HG03196 (cell line): ENCODE measurements around the gene ATF5.
"Not testable (repeated sequence)": the region's sequence is repeated elsewhere in the genome, so short reads cannot be mapped to it uniquely, and the experiment has no call there.

Experiments used
- ATAC-seq: cut with Tn5 transposase; IDR thresholded peaks from one replicate; pipeline ENCODE4 v1.9.1; 2021; ENCODE audit not compliant: unreplicated experiment

The ATF5 gene

DNA sequence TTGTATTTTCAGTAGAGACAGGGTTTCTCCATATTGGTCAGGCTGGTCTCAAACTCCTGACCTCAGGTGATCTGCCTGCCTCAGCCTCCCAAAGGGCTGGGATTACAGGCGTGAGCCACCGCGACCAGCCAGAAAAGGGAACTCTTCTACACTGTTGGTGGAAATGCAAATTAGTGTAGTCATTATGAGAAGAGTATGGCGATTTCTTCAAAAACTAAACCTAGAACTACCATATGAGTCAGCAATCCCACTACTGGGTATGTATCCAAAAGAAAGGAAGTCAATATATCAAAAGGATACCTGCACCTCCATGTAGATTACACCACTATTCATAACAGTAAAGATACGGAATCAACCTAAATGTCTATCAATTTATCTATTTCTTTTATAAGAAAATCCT lies 15.6 kb downstream of the ATF5 start:
- ATAC-seq, result not testable (repeated sequence)

DNA sequence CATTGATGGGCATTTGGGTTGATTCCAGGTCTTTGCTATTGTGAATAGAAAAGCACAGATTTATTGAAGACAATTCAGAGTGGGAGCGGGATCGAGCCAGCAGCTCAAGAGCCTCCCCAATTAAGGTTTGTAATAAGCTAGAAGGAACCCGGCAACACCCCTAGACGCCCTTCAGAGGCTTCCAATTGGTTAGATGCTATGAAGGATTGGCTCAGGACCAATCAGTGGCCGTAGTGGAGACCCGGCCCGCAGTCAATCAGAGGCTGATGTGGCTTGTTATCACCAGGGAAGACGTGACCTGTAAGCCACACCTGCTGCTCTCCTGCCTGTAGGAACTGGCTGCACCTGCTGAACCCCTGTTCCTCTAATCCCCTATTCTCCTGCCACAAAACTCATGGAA lies 17.4 kb downstream of the ATF5 start:
- no peak for ATAC-seq

GRCh38 chr19:49949742-49950589 lies 21.0 kb downstream of the ATF5 start:
- ATAC-seq, result no peak

- no peak for ATAC-seq
Measured at GRCh38 chr19:49950590-49950948, 21.6 kb downstream of the ATF5 start.

GRCh38 chr19:49950956-49951526 lies 22.0 kb downstream of the ATF5 start:
- ATAC-seq, result no peak

- no peak for ATAC-seq
Measured at GRCh38 chr19:49951806-49952478, 22.9 kb downstream of the ATF5 start.

- no peak for ATAC-seq
Measured at GRCh38 chr19:49952479-49952836, 23.5 kb downstream of the ATF5 start.

- no peak for ATAC-seq
Measured at GRCh38 chr19:49952906-49953305, 23.9 kb downstream of the ATF5 start.

DNA sequence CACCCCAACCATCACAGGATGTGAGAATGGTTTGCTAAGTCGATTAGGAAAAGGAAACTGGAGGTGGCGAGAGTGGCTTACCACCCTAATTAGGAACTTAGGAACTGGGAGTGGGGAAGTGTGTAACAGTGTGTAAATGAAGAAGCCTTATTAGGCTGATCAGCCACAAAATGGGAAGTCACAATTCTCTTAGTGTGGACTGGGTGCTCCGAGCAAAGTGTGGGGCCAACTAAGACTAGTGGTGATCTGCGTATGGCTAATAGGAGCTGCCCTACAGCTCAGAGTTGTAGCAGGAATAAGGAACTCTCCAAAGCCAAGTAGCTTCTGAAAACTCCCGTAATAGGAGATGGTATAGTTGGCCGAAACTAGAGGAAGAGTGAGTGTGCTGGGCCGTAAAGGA lies 24.4 kb downstream of the ATF5 start:
- no peak for ATAC-seq

DNA sequence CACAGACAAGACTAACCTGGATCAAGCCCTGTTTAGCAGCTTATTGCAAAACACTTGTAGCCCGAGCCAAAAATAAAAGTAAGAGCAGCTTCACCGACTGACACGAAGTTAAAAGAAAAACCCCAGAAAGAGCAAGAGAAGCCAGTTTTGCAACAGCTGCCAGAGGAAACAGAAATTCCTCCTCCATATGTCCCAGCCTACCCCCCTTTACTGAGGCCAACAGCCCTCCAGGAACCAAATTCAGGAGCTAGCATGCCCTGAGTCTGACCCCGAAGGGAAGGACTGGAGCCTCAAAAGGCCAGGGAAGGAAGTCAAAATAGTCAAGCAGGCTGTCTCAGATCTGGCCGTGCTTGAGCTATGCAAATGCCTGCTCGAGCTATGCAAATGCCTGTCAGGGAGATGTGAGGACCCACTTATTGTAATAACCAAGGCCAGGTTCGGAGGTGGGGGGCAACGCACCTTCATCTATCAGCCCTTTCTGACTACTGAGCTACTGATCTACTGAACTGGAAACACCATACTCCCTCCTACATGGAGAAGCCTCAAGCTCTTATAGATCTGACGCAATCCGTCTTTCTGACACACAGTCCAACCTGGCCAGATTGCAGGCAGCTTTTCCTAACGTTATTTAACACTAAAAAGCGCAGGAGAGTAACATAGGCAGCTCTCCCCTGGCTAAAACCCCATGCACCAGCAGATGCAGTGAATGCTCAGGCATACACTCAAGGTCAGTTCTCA lies 25.3 kb downstream of the ATF5 start:
- no peak for ATAC-seq

GRCh38 chr19:49954933-49955332 lies 25.9 kb downstream of the ATF5 start:
- ATAC-seq, result no peak

DNA sequence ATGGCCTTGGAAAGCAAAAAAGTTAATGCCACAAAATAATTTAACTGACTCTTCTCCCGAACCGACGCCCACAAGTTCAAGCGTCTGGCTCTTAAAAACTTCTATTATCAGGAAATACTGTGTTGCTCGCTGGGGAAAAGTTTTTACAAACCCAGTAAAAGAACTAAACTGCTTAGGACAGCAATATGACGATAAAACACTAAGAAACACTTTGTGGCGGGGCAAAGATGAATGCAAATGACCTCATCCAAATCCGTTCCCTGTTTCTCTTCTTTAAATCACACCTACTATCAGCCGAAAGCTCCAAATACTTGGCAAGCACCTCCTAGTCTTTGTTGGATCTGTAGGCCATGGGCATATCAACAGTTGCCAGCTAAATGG lies 27.1 kb downstream of the ATF5 start:
- no peak for ATAC-seq

GRCh38 chr19:49957262-49957915 lies 28.4 kb downstream of the ATF5 start:
- no peak for ATAC-seq

GRCh38 chr19:49958144-49958543 lies 29.1 kb downstream of the ATF5 start:
- ATAC-seq, result not testable (repeated sequence)

- ATAC-seq, result not testable (repeated sequence)
Measured at GRCh38 chr19:49958596-49958995, 29.6 kb downstream of the ATF5 start.

- ATAC-seq, result not testable (repeated sequence)
Measured at GRCh38 chr19:49959892-49960291, 30.9 kb downstream of the ATF5 start.

DNA sequence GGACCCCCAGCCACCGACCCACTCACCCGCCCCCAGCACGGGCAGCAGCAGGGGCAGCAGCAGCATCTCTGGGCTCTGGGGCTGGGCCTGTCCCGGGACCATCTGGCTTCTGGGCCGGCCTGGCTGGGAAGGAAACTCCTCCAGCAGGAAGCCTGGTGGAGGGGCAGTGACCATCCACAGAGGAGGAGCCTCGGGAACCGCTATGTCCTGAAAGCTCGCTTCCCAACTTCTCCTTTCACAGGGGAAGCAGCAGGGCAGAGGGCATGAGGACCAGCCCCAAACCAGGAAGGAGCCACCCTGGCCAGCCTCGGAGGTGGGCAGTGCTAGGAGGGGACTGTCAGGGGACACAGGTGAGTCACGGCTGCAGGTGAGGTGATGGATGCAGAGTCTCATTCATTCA lies 32.0 kb downstream of the ATF5 start, which contains the start of gene SIGLEC11:
SIGLEC11 (minus strand) TSS at position 193 of the 400 bp plus-strand sequence; CDS start at position 102, 91 bp downstream.
- not testable (repeated sequence) for ATAC-seq

GRCh38 chr19:49968279-49968922 lies 39.4 kb downstream of the ATF5 start:
- ATAC-seq, result no peak

GRCh38 chr19:49969355-49969754 lies 40.4 kb downstream of the ATF5 start:
- not testable (repeated sequence) for ATAC-seq

- no peak for ATAC-seq
Measured at GRCh38 chr19:49971991-49972411, 43.0 kb downstream of the ATF5 start.
